ENCODE data around the gene HHATL.

DNA sequence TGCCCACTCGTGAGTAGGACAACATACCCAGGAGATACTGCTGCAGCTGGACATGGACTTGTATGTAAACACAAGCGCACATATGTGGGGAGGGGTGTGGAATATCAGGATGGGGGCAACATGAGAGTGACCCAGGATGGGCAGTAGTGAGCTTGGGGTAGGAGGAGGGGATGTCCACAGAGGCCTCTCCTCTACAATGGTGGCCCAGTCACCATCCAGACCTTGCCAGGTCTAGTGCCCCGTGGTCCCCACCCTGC, 49.4 kb downstream of the HHATL start:
- TF ChIP-seq CTCF (IDR thresholded peaks at IDR 0.05; ENCODE audit: low read length) (no peak), EZH2 (optimal IDR thresholded peaks at IDR 0.05; ENCODE audit: low read depth, low read length) (no peak)
